T-helper 1 cell treated with Interleukin-12 subunit alpha and Interleukin-12 subunit beta and Interleukin-4 antibody, amounts not matched to agents 30 μg/mL and 1 μg/mL, for 36 hours (primary cell): Measurements from ENCODE around the gene TENM3.
"Not testable (repeated sequence)": the region's sequence is repeated elsewhere in the genome, so short reads cannot be mapped to it uniquely, and the experiment has no call there.

Experiments used
- H3K27ac Mint-ChIP-seq: one replicate; pipeline ENCODE4 v1.8.0; 2021; ENCODE audit warnings: mild to moderate bottlenecking, mixed read lengths
- H3K27me3 Mint-ChIP-seq: one replicate; pipeline ENCODE4 v1.8.0; 2021; ENCODE audit warnings: low read depth, mixed read lengths
- H3K36me3 Mint-ChIP-seq: one replicate; pipeline ENCODE4 v1.8.0; 2021; ENCODE audit warnings: low read depth, mixed read lengths
- H3K4me1 Mint-ChIP-seq: one replicate; pipeline ENCODE4 v1.8.0; 2021; ENCODE audit warnings: low read depth, mixed read lengths
- H3K4me3 Mint-ChIP-seq: one replicate; pipeline ENCODE4 v1.8.0; 2021; ENCODE audit warnings: mild to moderate bottlenecking, moderate library complexity, mixed read lengths
- H3K9me3 Mint-ChIP-seq: one replicate; pipeline ENCODE4 v1.8.0; 2021; ENCODE audit warnings: mixed read lengths

The TENM3 gene

GRCh38 chr4:182237010-182237409 lies 6.2 kb upstream of the TENM3 start:
- not testable (repeated sequence) for H3K4me3 Mint-ChIP-seq, H3K27ac Mint-ChIP-seq, H3K27me3 Mint-ChIP-seq, H3K9me3 Mint-ChIP-seq, H3K4me1 Mint-ChIP-seq, H3K36me3 Mint-ChIP-seq

DNA sequence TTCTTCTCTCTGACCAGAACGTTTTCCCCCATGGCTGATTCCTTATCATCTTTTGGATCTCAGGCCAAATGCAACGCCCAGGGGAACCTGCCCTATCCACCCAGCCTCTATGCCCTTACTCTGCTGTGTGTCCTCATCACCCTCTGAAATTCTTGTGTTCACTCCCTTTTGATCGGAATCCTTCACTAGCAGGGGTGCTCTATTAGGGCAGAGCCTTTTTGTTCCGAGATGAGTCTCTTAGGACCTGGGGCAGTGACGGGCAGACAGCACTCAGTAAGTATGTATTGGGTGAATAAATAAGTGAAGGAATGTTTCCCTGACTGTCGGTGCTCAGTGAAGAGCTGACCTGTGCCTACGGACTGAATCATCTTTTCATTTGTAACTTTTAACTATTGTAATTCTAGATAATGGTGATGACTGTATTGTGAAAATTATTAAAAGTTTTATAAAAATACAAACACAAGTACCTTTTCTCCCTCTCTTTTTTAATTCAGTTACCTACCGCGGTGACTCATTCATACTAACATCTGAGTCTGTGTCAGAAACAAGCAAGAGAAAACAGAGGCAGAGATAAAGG lies 4.8 kb upstream of the TENM3 start:
- Mint-ChIP-seq H3K27ac (no peak overlapping the region), H3K27me3 (no peaks in the 10 kb centered on the region)

GRCh38 chr4:182240161-182241130 lies 2.8 kb upstream of the TENM3 start:
- Mint-ChIP-seq H3K9me3 (peaks cover 9% of the 10 kb centered on the region), H3K27ac (no peak overlapping the region), H3K27me3 (no peaks in the 10 kb centered on the region), H3K36me3 (no peaks in the 10 kb centered on the region), H3K4me1 (no peaks in the 10 kb centered on the region), H3K4me3 (no peak overlapping the region)

More for the DNA sequence above, 4.8 kb upstream of the TENM3 start:
- Mint-ChIP-seq H3K4me1 (no peaks in the 10 kb centered on the region), H3K9me3 (peaks cover 7% of the 10 kb centered on the region), H3K36me3 (no peaks in the 10 kb centered on the region), H3K4me3 (no peak overlapping the region)

DNA sequence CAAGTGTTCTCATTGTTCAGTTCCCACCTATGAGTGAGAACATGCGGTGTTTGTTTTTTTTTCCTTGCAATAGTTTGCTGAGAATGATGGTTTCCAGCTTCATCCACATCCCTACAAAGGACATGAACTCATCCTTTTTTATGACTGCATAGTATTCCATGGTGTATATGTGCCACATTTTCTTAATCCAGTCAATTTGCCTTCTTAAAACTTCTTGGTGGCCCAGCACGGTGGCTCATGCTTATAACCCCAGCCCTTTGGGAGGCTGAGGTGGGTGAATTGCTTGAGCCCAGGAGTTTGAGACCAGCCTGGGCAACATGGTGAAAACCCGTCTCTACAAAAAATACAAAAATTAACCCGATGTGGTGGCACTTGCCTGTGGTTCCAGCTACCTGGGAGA lies 942 bp upstream of the TENM3 start:
- not testable (repeated sequence) for H3K36me3 Mint-ChIP-seq, H3K27ac Mint-ChIP-seq, H3K9me3 Mint-ChIP-seq, H3K4me1 Mint-ChIP-seq, H3K4me3 Mint-ChIP-seq, H3K27me3 Mint-ChIP-seq

DNA sequence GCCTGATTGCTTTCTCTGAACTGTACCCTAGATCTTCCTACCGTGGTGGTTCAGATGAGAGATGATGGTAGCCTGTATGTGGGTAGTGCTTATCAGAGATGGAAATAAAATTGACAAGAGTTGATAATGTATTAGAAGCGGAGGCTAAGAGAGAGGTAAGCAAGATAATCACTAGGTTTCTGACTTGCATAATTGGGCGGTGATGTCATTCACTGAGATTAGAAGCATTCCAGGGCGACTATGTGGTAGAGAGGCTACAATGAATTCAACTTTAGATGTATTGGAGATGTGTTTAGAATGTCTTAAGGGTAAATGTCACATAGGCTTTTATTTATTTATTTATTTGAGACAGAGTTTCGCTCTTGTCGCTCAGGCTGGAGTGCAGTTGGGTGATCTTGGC lies 415 bp upstream of the TENM3 start:
- H3K4me3 Mint-ChIP-seq, result no peak overlapping the region
- H3K27me3 Mint-ChIP-seq, result no peaks in the 10 kb centered on the region
- H3K36me3 Mint-ChIP-seq, result no peaks in the 10 kb centered on the region
- H3K27ac Mint-ChIP-seq, result no peak overlapping the region
- peaks cover 9% of the 10 kb centered on the region for H3K9me3 Mint-ChIP-seq
- no peaks in the 10 kb centered on the region for H3K4me1 Mint-ChIP-seq

- no peak overlapping the region for H3K4me3 Mint-ChIP-seq
- H3K27me3 Mint-ChIP-seq, result no peaks in the 10 kb centered on the region
- peaks cover 9% of the 10 kb centered on the region for H3K9me3 Mint-ChIP-seq
- H3K27ac Mint-ChIP-seq, result no peak overlapping the region
- no peaks in the 10 kb centered on the region for H3K4me1 Mint-ChIP-seq
- no peaks in the 10 kb centered on the region for H3K36me3 Mint-ChIP-seq
Observed at GRCh38 chr4:182245041-182245440, 1.8 kb downstream of the TENM3 start.

DNA sequence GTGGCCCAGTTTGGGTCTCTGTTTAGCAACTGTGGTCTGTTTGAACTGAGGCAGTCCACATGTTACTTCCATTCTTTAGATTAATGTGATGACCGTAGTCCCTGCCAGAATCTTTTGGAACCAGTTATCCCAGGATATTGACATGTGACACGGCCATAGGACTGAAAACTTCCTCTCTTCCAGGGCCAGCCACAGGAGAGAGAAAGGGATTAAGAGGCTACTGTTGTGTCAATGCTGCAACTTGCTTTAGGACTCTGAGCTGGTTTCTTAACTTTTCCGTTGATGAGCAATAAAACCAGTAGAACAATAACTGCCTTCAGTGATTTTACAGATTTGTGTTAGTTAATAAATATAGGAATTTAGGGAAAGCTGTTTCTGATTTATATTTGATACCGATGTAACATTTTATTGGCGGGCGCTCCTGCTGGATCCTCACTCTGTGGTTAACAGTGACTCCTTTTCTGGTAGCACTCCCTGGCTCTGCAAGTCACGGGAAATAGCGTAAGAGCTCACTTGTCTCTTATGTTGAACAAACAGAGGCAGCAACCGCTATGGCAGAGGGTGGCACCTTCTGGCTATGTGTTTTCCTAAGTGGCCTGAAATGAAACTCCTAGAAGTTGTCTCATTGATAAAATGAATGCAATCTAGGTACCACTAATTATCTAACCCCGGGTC lies 2.5 kb downstream of the TENM3 start:
- Mint-ChIP-seq H3K4me1 (no peaks in the 10 kb centered on the region), H3K36me3 (no peaks in the 10 kb centered on the region), H3K9me3 (peaks cover 9% of the 10 kb centered on the region), H3K4me3 (no peak overlapping the region), H3K27me3 (no peaks in the 10 kb centered on the region), H3K27ac (no peak overlapping the region)

- H3K36me3 Mint-ChIP-seq, result no peaks in the 10 kb centered on the region
- no peak overlapping the region for H3K4me3 Mint-ChIP-seq
- no peaks in the 10 kb centered on the region for H3K4me1 Mint-ChIP-seq
- no peaks in the 10 kb centered on the region for H3K27me3 Mint-ChIP-seq
- H3K9me3 Mint-ChIP-seq, result peaks cover 9% of the 10 kb centered on the region
- no peak overlapping the region for H3K27ac Mint-ChIP-seq
Observed at GRCh38 chr4:182246401-182247205, 3.4 kb downstream of the TENM3 start.

DNA sequence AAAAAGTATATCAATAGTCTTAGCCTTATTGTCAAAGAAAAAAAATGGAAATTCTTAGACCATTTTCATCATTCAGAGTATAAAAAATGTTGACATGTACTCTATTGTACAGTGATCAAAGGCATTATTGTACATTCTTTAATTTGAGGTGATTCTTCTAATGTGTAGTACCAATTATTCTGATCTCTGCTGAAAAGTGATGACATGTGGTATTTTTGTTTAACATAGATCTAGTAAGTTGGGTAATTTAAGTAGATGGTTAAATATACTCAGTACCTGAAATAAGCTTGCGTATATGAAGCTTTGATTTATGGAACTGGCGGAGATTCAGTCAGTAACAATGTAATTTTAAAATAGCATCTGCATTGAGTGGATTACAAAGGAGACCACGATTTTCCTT lies 5.1 kb downstream of the TENM3 start:
- no peaks in the 10 kb centered on the region for H3K4me1 Mint-ChIP-seq
- no peak overlapping the region for H3K27ac Mint-ChIP-seq
- H3K4me3 Mint-ChIP-seq, result no peak overlapping the region
- no peaks in the 10 kb centered on the region for H3K36me3 Mint-ChIP-seq
- H3K27me3 Mint-ChIP-seq, result no peaks in the 10 kb centered on the region
- peaks cover 4% of the 10 kb centered on the region for H3K9me3 Mint-ChIP-seq

DNA sequence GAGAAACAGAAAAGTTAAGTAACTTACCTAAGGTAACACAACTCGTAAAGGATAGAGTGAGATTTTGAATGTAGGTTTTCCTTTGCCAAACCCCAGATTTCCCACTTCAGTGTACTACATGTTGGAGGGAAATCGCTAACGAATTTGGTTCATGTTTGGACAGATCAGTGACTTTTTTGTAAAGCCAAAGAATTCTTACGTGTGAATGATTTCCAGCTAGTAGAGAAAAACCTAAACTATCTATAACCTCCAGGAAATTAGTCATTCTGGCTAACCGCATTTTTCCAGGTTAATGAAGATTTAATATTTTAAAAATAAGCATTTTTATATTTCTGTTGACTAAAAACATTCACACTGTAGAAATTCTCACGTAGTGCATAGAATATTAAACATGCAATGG lies 7.2 kb downstream of the TENM3 start:
- no peaks in the 10 kb centered on the region for H3K4me1 Mint-ChIP-seq
- H3K36me3 Mint-ChIP-seq, result no peaks in the 10 kb centered on the region
- H3K4me3 Mint-ChIP-seq, result no peak overlapping the region
- H3K9me3 Mint-ChIP-seq, result no peaks in the 10 kb centered on the region
- no peaks in the 10 kb centered on the region for H3K27me3 Mint-ChIP-seq
- no peak overlapping the region for H3K27ac Mint-ChIP-seq

DNA sequence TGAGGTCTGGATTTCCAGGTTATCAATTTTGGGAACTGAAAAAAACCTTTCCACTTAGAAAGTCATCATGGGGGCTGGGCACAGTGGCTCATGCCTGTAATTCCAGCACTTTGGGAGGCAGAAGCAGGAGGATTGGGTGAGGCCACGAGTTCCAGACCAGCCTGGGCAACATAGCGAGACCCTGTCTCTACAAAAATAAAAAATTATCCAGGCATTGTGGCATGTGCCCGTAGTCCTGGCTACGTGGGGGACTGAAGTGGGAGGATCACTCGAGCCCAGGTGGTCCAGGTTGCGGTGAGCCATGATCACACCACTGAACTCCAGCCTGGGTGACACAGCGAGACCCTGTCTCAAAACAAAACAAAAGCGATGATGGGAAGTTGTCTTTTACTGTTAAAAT lies 7.9 kb downstream of the TENM3 start:
- Mint-ChIP-seq H3K4me1 (no peaks in the 10 kb centered on the region), H3K36me3 (no peaks in the 10 kb centered on the region), H3K4me3 (no peak overlapping the region), H3K9me3 (no peaks in the 10 kb centered on the region), H3K27me3 (no peaks in the 10 kb centered on the region), H3K27ac (no peak overlapping the region)

- Mint-ChIP-seq H3K9me3 (no peaks in the 10 kb centered on the region), H3K27me3 (no peaks in the 10 kb centered on the region), H3K36me3 (no peaks in the 10 kb centered on the region), H3K27ac (no peak overlapping the region), H3K4me3 (no peak overlapping the region), H3K4me1 (no peaks in the 10 kb centered on the region)
Observed at GRCh38 chr4:182252220-182252619, 9.0 kb downstream of the TENM3 start.

DNA sequence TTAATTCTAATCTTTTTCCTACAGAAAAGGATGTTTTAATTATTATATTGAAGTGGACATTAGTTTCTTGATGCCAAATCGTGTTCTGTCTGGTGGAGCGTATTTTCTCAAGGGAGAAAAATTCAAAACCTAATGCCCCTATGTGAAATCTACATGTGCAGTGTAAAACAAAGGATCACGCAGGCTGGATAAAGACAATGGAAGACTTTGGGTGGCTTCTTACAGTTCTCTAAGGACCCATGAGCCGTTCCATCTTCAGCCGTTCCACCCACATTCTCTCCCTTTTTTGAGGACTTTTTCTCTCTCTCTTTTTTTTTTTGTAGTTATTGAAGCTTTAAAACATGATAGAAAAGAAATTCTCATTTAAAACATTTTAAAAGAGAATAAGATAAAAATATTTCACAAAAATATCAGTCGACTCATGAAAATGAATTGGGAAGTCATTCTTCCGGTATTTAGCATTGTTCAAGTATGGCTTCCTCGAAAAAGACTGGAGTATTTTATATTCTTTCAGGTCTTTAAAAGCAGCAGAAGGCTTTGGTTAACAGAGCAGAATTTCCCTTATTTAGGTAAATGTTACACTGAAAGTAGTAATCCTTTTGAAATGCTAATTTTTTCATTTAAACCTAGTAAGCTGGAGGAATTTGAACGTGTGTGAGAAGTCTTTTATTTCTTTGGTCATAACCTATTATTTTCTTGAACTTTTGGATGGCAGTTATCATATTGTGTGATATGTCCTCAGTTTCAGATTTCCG lies 11.0 kb downstream of the TENM3 start:
- Mint-ChIP-seq H3K27me3 (no peaks in the 10 kb centered on the region), H3K36me3 (no peaks in the 10 kb centered on the region), H3K4me1 (no peaks in the 10 kb centered on the region), H3K4me3 (no peak overlapping the region), H3K9me3 (no peaks in the 10 kb centered on the region), H3K27ac (no peak overlapping the region)
